Smooth muscle cell of bladder (primary cell): Measurements from ENCODE around the gene ADSL. TPM values are rescaled to one million over a fixed set of nuclear protein-coding genes. Genes with fewer than 3 reads are reported as not detected.

Experiments used
- total RNA-seq: library from RNA; depleted of rRNA; stranded (reverse); fragments of >200 nt; gene quantifications from 2 replicates; pipeline ENCODE4 v1.2.3, GENCODE V29; 2014

Gene ADSL
- total RNA-seq = 118 and 132 TPM in 2 replicates

GRCh38 chr22:40346185-40347118 is at the start of gene ADSL:
Gene ADSL, plus strand, starts transcription at chr22:40346500. Its CDS starts 59 bp downstream, at chr22:40346559.

Other genes starting within 250 kb of the ADSL start
- gene TNRC6B, start 168.6 kb upstream of the ADSL start, total RNA-seq = 12.1 and 14.4 TPM in 2 replicates
- 39.8 and 50.7 TPM in 2 replicates for gene SGSM3, start 24.1 kb downstream of the ADSL start, total RNA-seq